KMS-11 (cell line): ENCODE results near the gene MEGF10.

ENCODE experiments used
- H2AFZ ChIP-seq: fragments of 200-600 bp; sonication (generic); 2 replicates; pipeline ENCODE4 v1.6.1; 2016; ENCODE audit warnings: antibody characterized with exemption, mixed run types, low read depth
- H3K27ac ChIP-seq: fragments of 200-600 bp; sonication (generic); 2 replicates; pipeline ENCODE4 v1.6.1; 2016; ENCODE audit warnings: mild to moderate bottlenecking, mixed run types
- H3K27me3 ChIP-seq: fragments of 200-600 bp; sonication (generic); 2 replicates; pipeline ENCODE4 v1.6.1; 2017; ENCODE audit warnings: mild to moderate bottlenecking, low read depth, mixed run types, moderate library complexity; ENCODE audit not compliant: insufficient read depth
- H3K36me3 ChIP-seq: fragments of 200-600 bp; sonication (generic); 2 replicates; pipeline ENCODE4 v1.6.1; 2017; ENCODE audit warnings: mild to moderate bottlenecking, mixed run types; ENCODE audit not compliant: insufficient read depth
- H3K4me1 ChIP-seq: fragments of 200-600 bp; sonication (generic); 2 replicates; pipeline ENCODE4 v1.6.1; 2016; ENCODE audit warnings: mild to moderate bottlenecking, low read depth, mixed run types; ENCODE audit not compliant: poor library complexity, severe bottlenecking
- H3K4me2 ChIP-seq: fragments of 200-600 bp; sonication (generic); 2 replicates; pipeline ENCODE4 v1.7.0; 2016; ENCODE audit warnings: mild to moderate bottlenecking, mixed run types
- H3K4me3 ChIP-seq: fragments of 200-600 bp; sonication (generic); IDR thresholded peaks from 2 replicates; pipeline ENCODE4 v1.6.1; 2017; ENCODE audit warnings: low read depth, low read length, mixed read lengths; ENCODE audit not compliant: insufficient read depth
- H3K79me2 ChIP-seq: fragments of 200-600 bp; sonication (generic); 2 replicates; pipeline ENCODE4 v1.6.1; 2016; ENCODE audit warnings: low read depth, mixed run types; ENCODE audit not compliant: insufficient read depth
- H3K9ac ChIP-seq: fragments of 200-600 bp; sonication (generic); 2 replicates; pipeline ENCODE4 v1.6.1; 2016; ENCODE audit warnings: mild to moderate bottlenecking, mixed run types
- H4K20me1 ChIP-seq: fragments of 200-600 bp; sonication (generic); 2 replicates; pipeline ENCODE4 v1.6.1; 2016; ENCODE audit warnings: mild to moderate bottlenecking, mixed run types; ENCODE audit not compliant: insufficient read depth
- TF ChIP-seq, protein P1 (sequence below): fragments of 200-600 bp; sonication (generic); conservative IDR thresholded peaks from 2 replicates; pipeline ENCODE4 v1.6.1; 2017; ENCODE audit warnings: low read depth, mild to moderate bottlenecking, antibody characterized with exemption, low read length, moderate library complexity, mixed read lengths

Gene MEGF10

DNA sequence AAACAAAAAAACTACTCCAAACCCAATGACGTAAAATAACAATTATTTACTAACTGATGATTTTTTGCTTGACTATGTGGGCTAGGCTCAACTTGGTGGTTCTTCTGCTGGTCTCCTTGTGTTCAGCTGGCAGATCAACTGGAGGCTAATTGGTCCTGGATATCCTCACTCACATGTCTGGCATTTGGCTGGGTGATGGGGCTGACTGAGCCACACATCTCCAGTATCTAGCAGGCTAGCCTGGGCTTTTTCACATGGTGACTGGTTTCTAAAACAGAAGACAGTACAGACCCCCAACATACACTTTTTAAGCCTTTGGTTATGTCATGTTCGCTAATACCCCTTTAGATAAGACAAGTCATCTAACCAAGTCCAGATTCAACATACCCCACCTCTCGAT, 122.1 kb downstream of the MEGF10 start:
- no peak overlapping the region for H3K9ac ChIP-seq
- H3K27ac ChIP-seq: no peak overlapping the region
- no peaks in the 10 kb centered on the region for H3K36me3 ChIP-seq
- no peaks in the 10 kb centered on the region for H3K79me2 ChIP-seq
- TF ChIP-seq, protein P1, sequence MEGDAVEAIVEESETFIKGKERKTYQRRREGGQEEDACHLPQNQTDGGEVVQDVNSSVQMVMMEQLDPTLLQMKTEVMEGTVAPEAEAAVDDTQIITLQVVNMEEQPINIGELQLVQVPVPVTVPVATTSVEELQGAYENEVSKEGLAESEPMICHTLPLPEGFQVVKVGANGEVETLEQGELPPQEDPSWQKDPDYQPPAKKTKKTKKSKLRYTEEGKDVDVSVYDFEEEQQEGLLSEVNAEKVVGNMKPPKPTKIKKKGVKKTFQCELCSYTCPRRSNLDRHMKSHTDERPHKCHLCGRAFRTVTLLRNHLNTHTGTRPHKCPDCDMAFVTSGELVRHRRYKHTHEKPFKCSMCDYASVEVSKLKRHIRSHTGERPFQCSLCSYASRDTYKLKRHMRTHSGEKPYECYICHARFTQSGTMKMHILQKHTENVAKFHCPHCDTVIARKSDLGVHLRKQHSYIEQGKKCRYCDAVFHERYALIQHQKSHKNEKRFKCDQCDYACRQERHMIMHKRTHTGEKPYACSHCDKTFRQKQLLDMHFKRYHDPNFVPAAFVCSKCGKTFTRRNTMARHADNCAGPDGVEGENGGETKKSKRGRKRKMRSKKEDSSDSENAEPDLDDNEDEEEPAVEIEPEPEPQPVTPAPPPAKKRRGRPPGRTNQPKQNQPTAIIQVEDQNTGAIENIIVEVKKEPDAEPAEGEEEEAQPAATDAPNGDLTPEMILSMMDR: no peak
- no peak overlapping the region for H3K4me3 ChIP-seq
- no peaks in the 10 kb centered on the region for H3K27me3 ChIP-seq
- no peak overlapping the region for H2AFZ ChIP-seq
- H4K20me1 ChIP-seq: no peaks in the 10 kb centered on the region
- H3K4me2 ChIP-seq: no peak overlapping the region
- H3K4me1 ChIP-seq: peaks cover 6% of the 10 kb centered on the region

DNA sequence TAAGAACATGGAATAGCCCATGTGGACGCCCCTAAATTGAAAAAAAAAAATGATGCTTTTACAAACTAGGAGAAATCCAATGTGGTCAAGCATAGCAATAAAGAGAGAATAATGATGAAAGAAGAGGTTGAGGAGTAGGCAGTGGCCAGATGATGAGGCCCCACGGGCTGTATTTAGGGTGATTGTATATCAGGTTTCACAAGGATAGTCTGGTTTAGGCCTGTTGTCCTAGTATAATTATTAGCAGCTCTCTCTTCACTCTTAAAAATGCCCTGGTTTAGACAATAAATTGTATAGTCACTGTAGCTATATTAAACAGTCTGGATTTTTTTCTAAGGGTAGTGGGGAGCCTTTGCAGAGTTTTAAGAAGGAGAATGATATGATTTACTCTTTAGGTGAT, 124.4 kb downstream of the MEGF10 start:
- H3K79me2 ChIP-seq: no peaks in the 10 kb centered on the region
- no peaks in the 10 kb centered on the region for H4K20me1 ChIP-seq
- no peak overlapping the region for H2AFZ ChIP-seq
- H3K9ac ChIP-seq: no peak overlapping the region
- TF ChIP-seq, protein P1: no peak
- H3K27ac ChIP-seq: no peak overlapping the region
- no peaks in the 10 kb centered on the region for H3K36me3 ChIP-seq
- H3K4me1 ChIP-seq: peaks cover 6% of the 10 kb centered on the region
- no peak overlapping the region for H3K4me2 ChIP-seq
- H3K27me3 ChIP-seq: no peaks in the 10 kb centered on the region
- no peak overlapping the region for H3K4me3 ChIP-seq

DNA sequence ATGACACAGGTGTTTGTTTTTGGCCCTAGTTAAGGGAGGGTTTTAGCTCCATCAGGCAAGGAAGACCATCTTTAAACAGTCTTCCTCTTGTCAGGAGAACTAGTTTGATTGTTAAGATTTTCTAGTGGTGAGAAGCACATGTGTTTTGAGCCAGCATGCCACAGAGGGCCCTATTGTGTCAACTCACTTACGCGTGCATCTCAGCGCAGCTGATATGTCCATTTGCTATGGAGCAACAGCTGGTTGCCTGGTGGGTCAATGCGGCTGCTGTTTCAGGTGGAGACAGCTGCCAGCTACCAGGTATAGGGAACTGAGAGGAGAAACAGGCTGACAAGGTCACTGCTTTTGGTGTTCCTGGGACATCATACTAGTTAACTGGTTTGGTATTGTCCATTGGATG, 126.3 kb downstream of the MEGF10 start:
- TF ChIP-seq, protein P1: no peak
- Histone ChIP-seq H3K79me2 (no peaks in the 10 kb centered on the region), H2AFZ (no peak overlapping the region), H3K9ac (no peak overlapping the region), H3K27ac (no peak overlapping the region), H3K36me3 (no peaks in the 10 kb centered on the region), H4K20me1 (no peaks in the 10 kb centered on the region), H3K27me3 (no peaks in the 10 kb centered on the region), H3K4me1 (no peaks in the 10 kb centered on the region), H3K4me3 (no peak overlapping the region), H3K4me2 (no peak overlapping the region)

DNA sequence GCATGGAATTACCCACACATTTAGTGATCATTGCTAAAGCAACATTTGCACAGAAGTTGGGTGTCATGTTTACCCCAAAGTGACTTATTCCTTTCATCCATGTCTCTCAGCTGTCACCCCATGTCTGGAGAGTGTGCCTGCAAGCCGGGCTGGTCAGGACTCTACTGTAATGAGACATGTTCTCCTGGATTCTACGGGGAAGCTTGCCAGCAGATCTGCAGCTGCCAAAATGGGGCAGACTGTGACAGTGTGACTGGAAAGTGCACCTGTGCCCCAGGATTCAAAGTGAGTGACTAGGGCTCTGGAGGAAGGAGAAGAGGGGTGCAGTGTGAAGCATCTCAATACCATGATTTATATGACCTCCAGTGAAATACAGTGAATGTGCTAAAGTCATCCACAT, 126.9 kb downstream of the MEGF10 start:
- no peak overlapping the region for H3K9ac ChIP-seq
- TF ChIP-seq, protein P1: no peak

More for the DNA sequence above, 126.9 kb downstream of the MEGF10 start:
- no peak overlapping the region for H3K4me2 ChIP-seq
- no peaks in the 10 kb centered on the region for H3K27me3 ChIP-seq
- no peaks in the 10 kb centered on the region for H3K36me3 ChIP-seq
- H3K4me1 ChIP-seq: no peaks in the 10 kb centered on the region
- no peaks in the 10 kb centered on the region for H3K79me2 ChIP-seq
- no peak overlapping the region for H2AFZ ChIP-seq
- no peak overlapping the region for H3K27ac ChIP-seq
- no peaks in the 10 kb centered on the region for H4K20me1 ChIP-seq
- no peak overlapping the region for H3K4me3 ChIP-seq
